ENCODE measurements around the gene KCNK3. TPM values are rescaled to one million over a fixed set of nuclear protein-coding genes. Genes with fewer than 3 reads are reported as not detected.

Gene KCNK3
- total and polyA plus RNA-seq, 2 of the 13 experiments (the other 11 are each of a cell fraction or from before 2014, with no cell fraction given): not detected

- no peak overlapping the region for H3K9ac ChIP-seq (ENCODE audit: insufficient read depth, low read depth, low read length)
- CTCF ChIA-PET (ENCODE audit: low intra/inter-chr PET ratio, low total read pairs): no interaction called here
- no peak for DNase-seq (ENCODE audit: low spot score)
- TF ChIP-seq YEATS4 (CRISPR knock-in tag; IDR thresholded peaks at IDR 0.05; ENCODE audit: borderline replicate concordance) (no peak), IKZF5 (CRISPR knock-in tag; IDR thresholded peaks at IDR 0.05) (no peak), MTF1 (CRISPR knock-in tag; IDR thresholded peaks at IDR 0.05) (no peak), CENPBD1 (CRISPR knock-in tag; IDR thresholded peaks at IDR 0.05; ENCODE audit: borderline replicate concordance, low read depth) (no peak), PAX8 (CRISPR knock-in tag; IDR thresholded peaks at IDR 0.05; ENCODE audit: borderline replicate concordance) (no peak), NFAT5 (CRISPR knock-in tag; IDR thresholded peaks at IDR 0.05) (no peak), ZNF275 (CRISPR knock-in tag; IDR thresholded peaks at IDR 0.05; ENCODE audit: borderline replicate concordance) (no peak), ZNF615 (CRISPR knock-in tag; IDR thresholded peaks at IDR 0.05; ENCODE audit: borderline replicate concordance) (no peak), RERE (CRISPR knock-in tag; IDR thresholded peaks at IDR 0.05; ENCODE audit: low read depth) (no peak), ZNF589 (CRISPR knock-in tag; conservative IDR thresholded peaks at IDR 0.05) (no peak)
Observed at GRCh38 chr2:26696351-26696816, 3.9 kb downstream of the KCNK3 start.

More at GRCh38 chr2:26696351-26696816, 3.9 kb downstream of the KCNK3 start:
- ATAC-seq: no peak
- Histone ChIP-seq H3K4me2 (ENCODE audit: low read depth, low read length) (no peak overlapping the region), H3K9me3 (ENCODE audit: low read length) (no peaks in the 10 kb centered on the region), H3K79me2 (ENCODE audit: insufficient read depth, low read length) (no peaks in the 10 kb centered on the region), H3K36me3 (replicated peaks in 1 of 2; ENCODE audit: control insufficient read depth in 1 of 2, insufficient read depth in 2 of 2, low read length in 2 of 2) (no peaks in the 10 kb centered on the region), H3K4me1 (ENCODE audit: insufficient read depth, low read length) (no peaks in the 10 kb centered on the region), H4K20me1 (ENCODE audit: insufficient read depth, low read length) (peaks cover 8% of the 10 kb centered on the region; the same call in 1 of the 2 replicates), H2AFZ (ENCODE audit: low read length) (no peak overlapping the region), H3K4me3 (replicated peaks in 1 of 3; ENCODE audit: insufficient read depth in 1 of 3, low read depth in 2 of 3, low read length in 3 of 3) (no peak overlapping the region), H3K27me3 (ENCODE audit: control insufficient read depth in 1 of 2, insufficient read depth in 2 of 2, low read length in 2 of 2) (peaks cover 8 to 83% of the 10 kb centered on the region in 2 experiments; a peak in 4 of 5 replicates), H3K27ac (ENCODE audit: extremely low read length, insufficient read depth, low read length) (no peak overlapping the region)
- intact Hi-C loops (cut with micrococcal nuclease; ENCODE audit: unreplicated experiment) (no loop called here), in situ Hi-C loops (cut with HindIII; ENCODE audit: extremely low pct_ligation_motif_present, low pct_unique_long_range_greater_than_20kb) (no loop called here)
- BruUV-seq (replicated peaks): no TSS peak
- no peak for FAIRE-seq
- POLR2A ChIA-PET: no interaction called here
- 3% methylated on average over 3 of the region's 3 CpGs for WGBS (ENCODE audit: low lambda C conversion rate)

Data from HepG2 (cell line).